HG02623 (cell line): ENCODE data around the gene DNM2.

Experiments
- ATAC-seq: cut with Tn5 transposase; IDR thresholded peaks from one replicate; pipeline ENCODE4 v1.9.1; 2021; ENCODE audit warnings: moderate library complexity; ENCODE audit not compliant: unreplicated experiment

DNM2 gene

GRCh38 chr19:10811391-10812111 lies 93.7 kb downstream of the DNM2 start:
- ATAC-seq: no peak

- ATAC-seq: no peak
Measured at GRCh38 chr19:10812196-10812595, 94.3 kb downstream of the DNM2 start.

GRCh38 chr19:10812902-10813404 lies 95.1 kb downstream of the DNM2 start:
- ATAC-seq: no peak

GRCh38 chr19:10815007-10815536 lies 97.2 kb downstream of the DNM2 start:
- no peak for ATAC-seq

- no peak for ATAC-seq
Measured at GRCh38 chr19:10815969-10816644, 98.2 kb downstream of the DNM2 start.

GRCh38 chr19:10816691-10817090 lies 98.8 kb downstream of the DNM2 start:
- ATAC-seq: no peak

GRCh38 chr19:10817291-10818038 lies 99.6 kb downstream of the DNM2 start:
- ATAC-seq: no peak

GRCh38 chr19:10818301-10819123 lies 100.6 kb downstream of the DNM2 start:
- no peak for ATAC-seq

- no peak for ATAC-seq
Measured at GRCh38 chr19:10819124-10820060, 101.5 kb downstream of the DNM2 start.

- no peak for ATAC-seq
Measured at GRCh38 chr19:10820173-10820572, 102.3 kb downstream of the DNM2 start.

GRCh38 chr19:10823690-10824089 lies 105.8 kb downstream of the DNM2 start:
- no peak for ATAC-seq

GRCh38 chr19:10826231-10826630 lies 108.4 kb downstream of the DNM2 start:
- no peak for ATAC-seq

- no peak for ATAC-seq
Measured at GRCh38 chr19:10826846-10827245, 109.0 kb downstream of the DNM2 start.

- ATAC-seq: no peak
Measured at GRCh38 chr19:10828981-10829821, 111.3 kb downstream of the DNM2 start.

- ATAC-seq: no peak
Measured at GRCh38 chr19:10829967-10830366, 112.1 kb downstream of the DNM2 start.

GRCh38 chr19:10830370-10830769 lies 112.5 kb downstream of the DNM2 start:
- no peak for ATAC-seq

- no peak for ATAC-seq
Measured at GRCh38 chr19:10830931-10831779, 113.3 kb downstream of the DNM2 start.
